Neuronal stem cell (in vitro differentiated cells): ENCODE results near the gene CCNT2.
A peak's percentile ranks its signal among the peaks of the same experiment; 100 is the strongest.

Experiments
- DNase-seq: peaks from one replicate; pipeline ENCODE4 v3.0.0-alpha.2; 2013; ENCODE audit warnings: low spot score
- H2AFZ ChIP-seq: one replicate; pipeline ENCODE4 v1.6.1; 2013; ENCODE audit warnings: mild to moderate bottlenecking, low read length, inconsistent platforms
- H2AK5ac ChIP-seq: 2 replicates; pipeline ENCODE4 v1.6.1; 2013; ENCODE audit warnings: low read depth, mild to moderate bottlenecking, inconsistent platforms, low read length, moderate library complexity, mixed read lengths
- H2BK120ac ChIP-seq: 2 replicates; pipeline ENCODE4 v1.6.1; 2013; ENCODE audit warnings: low read depth, mild to moderate bottlenecking, inconsistent platforms, low read length, moderate library complexity, mixed read lengths
- H2BK12ac ChIP-seq: one replicate; pipeline ENCODE4 v1.6.1; 2013; ENCODE audit warnings: low read length, inconsistent platforms
- H2BK15ac ChIP-seq: 2 replicates; pipeline ENCODE4 v1.6.1; 2013; ENCODE audit warnings: mild to moderate bottlenecking, low read length, inconsistent platforms, mixed read lengths
- H2BK5ac ChIP-seq: one replicate; pipeline ENCODE4 v1.6.1; 2013; ENCODE audit warnings: inconsistent platforms, mild to moderate bottlenecking, low read length, moderate library complexity
- H3K14ac ChIP-seq: one replicate; pipeline ENCODE4 v1.6.1; 2013; ENCODE audit warnings: low read length, inconsistent platforms
- H3K18ac ChIP-seq: 2 replicates; pipeline ENCODE4 v1.6.1; 2013; ENCODE audit warnings: low read length, inconsistent platforms
- H3K23ac ChIP-seq: 2 replicates; pipeline ENCODE4 v1.6.1; 2013; ENCODE audit warnings: low read depth, mild to moderate bottlenecking, mixed read lengths, low read length, inconsistent platforms; ENCODE audit not compliant: poor library complexity
- H3K27ac ChIP-seq: replicated peaks from 3 replicates; pipeline ENCODE4 v1.5.1; 2013; ENCODE audit warnings: low read length, inconsistent platforms
- H3K27me3 ChIP-seq, 3 experiments: 2 replicates each; pipeline ENCODE4 v1.6.1; 2013; ENCODE audit warnings: low read length in 3 of 3, mild to moderate bottlenecking in 2 of 3, inconsistent platforms in 1 of 3, low read depth in 1 of 3, mixed read lengths in 1 of 3, moderate library complexity in 1 of 3; ENCODE audit not compliant: control insufficient read depth in 3 of 3, insufficient read depth in 3 of 3
- H3K36me3 ChIP-seq, 2 donors: replicated peaks in 1 of 2; 2 replicates each; pipeline ENCODE4 v1.6.1; 2013; ENCODE audit warnings: low read length in 2 of 2; ENCODE audit not compliant: control insufficient read depth in 2 of 2, insufficient read depth in 2 of 2
- H3K4ac ChIP-seq: 2 replicates; pipeline ENCODE4 v1.6.1; 2013; ENCODE audit warnings: inconsistent platforms, mild to moderate bottlenecking, low read length, moderate library complexity
- H3K4me1 ChIP-seq, 2 donors: 1 replicate in 1 of 2; 2 replicates in 1 of 2; pipeline ENCODE4 v1.6.1; 2013; ENCODE audit warnings: low read length in 2 of 2, low read depth in 1 of 2; ENCODE audit not compliant: control insufficient read depth in 2 of 2, insufficient read depth in 1 of 2
- H3K4me2 ChIP-seq: one replicate; pipeline ENCODE4 v1.6.1; 2013; ENCODE audit warnings: mild to moderate bottlenecking, low read length, inconsistent platforms; ENCODE audit not compliant: insufficient read depth, poor library complexity, severe bottlenecking
- H3K4me3 ChIP-seq, 2 donors: 2 replicates each; pipeline ENCODE4 v1.5.1; 2013; ENCODE audit warnings: low read length in 2 of 2, mild to moderate bottlenecking in 2 of 2, inconsistent platforms in 1 of 2, moderate library complexity in 1 of 2
- H3K79me1 ChIP-seq: one replicate; pipeline ENCODE4 v1.6.1; 2013; ENCODE audit warnings: low read depth, mild to moderate bottlenecking, inconsistent platforms, low read length, moderate library complexity
- H3K9ac ChIP-seq: one replicate; pipeline ENCODE4 v1.6.1; 2013; ENCODE audit warnings: mild to moderate bottlenecking, low read depth, low read length, inconsistent platforms; ENCODE audit not compliant: poor library complexity
- H3K9me3 ChIP-seq, 2 donors: replicated peaks in 1 of 2; 2 replicates each; pipeline versions ENCODE3 to v1.6.1; 2013; ENCODE audit warnings: low read length in 2 of 2, mild to moderate bottlenecking in 2 of 2, inconsistent platforms in 1 of 2, low read depth in 1 of 2, mixed read lengths in 1 of 2, moderate library complexity in 1 of 2; ENCODE audit not compliant: control insufficient read depth in 2 of 2, insufficient read depth in 1 of 2
- H4K8ac ChIP-seq: one replicate; pipeline ENCODE4 v1.6.1; 2013; ENCODE audit warnings: low read depth, mild to moderate bottlenecking, inconsistent platforms, low read length, moderate library complexity
- H4K91ac ChIP-seq: one replicate; pipeline ENCODE4 v1.6.1; 2013; ENCODE audit warnings: low read length, low read depth, mild to moderate bottlenecking, inconsistent platforms; ENCODE audit not compliant: poor library complexity
- WGBS, 2 donors: extraction: QIAGEN DNeasy Blood & Tissue Kit; methylation state at CpG; one replicate each; pipeline ENCODE4 v1.1.7; 2013; ENCODE audit warnings: missing lambda C conversion rate in 2 of 2, mixed read lengths in 1 of 2; ENCODE audit not compliant: insufficient read length in 2 of 2, insufficient replicate concordance in 1 of 2; ENCODE audit errors: extremely low coverage in 2 of 2; 5-methylcytosine and 5-hydroxymethylcytosine counted together

CCNT2 gene

GRCh38 chr2:134919341-134920210 lies 954 bp downstream of the CCNT2 start:
- Histone ChIP-seq H3K4ac (no peak overlapping the region), H3K27me3 (no peaks in the 10 kb centered on the region), H2AK5ac (peak overlapping the region; percentile 95), H4K8ac (peak overlapping the region; percentile 93), H3K18ac (peak overlapping the region; percentile 100), H3K27ac (peak overlapping the region; percentile 98), H3K4me3 (peak overlapping the region; percentile 82 to 97), H3K9me3 (no peaks in the 10 kb centered on the region), H3K4me2 (peak overlapping the region; percentile 45), H3K36me3 (peaks cover 0 to 46% of the 10 kb centered on the region in 2 donors), H2BK120ac (no peak overlapping the region), H2BK15ac (peak overlapping the region; percentile 21), H2AFZ (peak overlapping the region; percentile 91), H2BK12ac (no peak overlapping the region), H3K9ac (peak overlapping the region; percentile 99), H3K4me1 (peaks cover 0 to 9% of the 10 kb centered on the region in 2 donors), H3K79me1 (peaks cover 5% of the 10 kb centered on the region), H2BK5ac (peak overlapping the region; percentile 100), H3K23ac (no peak overlapping the region), H4K91ac (peak overlapping the region; percentile 92), H3K14ac (no peak overlapping the region)
- WGBS, 2 donors, result no CpG with 5 or more reads among the region's 30 CpGs
- DNase-seq, result no peak

GRCh38 chr2:134924912-134925311 lies 6.3 kb downstream of the CCNT2 start:
- Histone ChIP-seq H3K4me3 (no peak overlapping the region), H3K9me3 (no peaks in the 10 kb centered on the region), H3K9ac (no peak overlapping the region), H2AFZ (no peak overlapping the region), H2BK5ac (no peak overlapping the region), H2BK120ac (no peak overlapping the region), H3K79me1 (peaks cover 4% of the 10 kb centered on the region), H3K23ac (no peak overlapping the region), H3K27me3 (no peaks in the 10 kb centered on the region), H3K27ac (no peak overlapping the region), H3K36me3 (peaks cover 0 to 84% of the 10 kb centered on the region in 2 donors), H2BK15ac (no peak overlapping the region), H3K14ac (no peak overlapping the region), H4K8ac (no peak overlapping the region), H4K91ac (no peak overlapping the region), H2AK5ac (no peak overlapping the region), H3K4me1 (peaks cover 0 to 9% of the 10 kb centered on the region in 2 donors), H3K4ac (no peak overlapping the region), H3K4me2 (no peak overlapping the region), H2BK12ac (no peak overlapping the region), H3K18ac (no peak overlapping the region)
- no CpG with 5 or more reads among the region's 1 CpG for WGBS, 2 donors
- no peak for DNase-seq

GRCh38 chr2:134926231-134926931 lies 7.8 kb downstream of the CCNT2 start:
- H3K23ac ChIP-seq, result no peak overlapping the region
- peaks cover 3% of the 10 kb centered on the region for H3K79me1 ChIP-seq
- H3K4me3 ChIP-seq, result no peak overlapping the region
- no peak overlapping the region for H2BK120ac ChIP-seq
- no peak overlapping the region for H2AFZ ChIP-seq
- no peak overlapping the region for H4K8ac ChIP-seq
- no peak for DNase-seq
- no peak overlapping the region for H3K9ac ChIP-seq
- no peak overlapping the region for H2BK5ac ChIP-seq
- H3K36me3 ChIP-seq, result peaks cover 0 to 81% of the 10 kb centered on the region in 2 donors
- no peak overlapping the region for H2BK12ac ChIP-seq
- no CpG with 5 or more reads among the region's 3 CpGs for WGBS, 2 donors
- H4K91ac ChIP-seq, result no peak overlapping the region
- H3K4me1 ChIP-seq, result no peaks in the 10 kb centered on the region
- no peaks in the 10 kb centered on the region for H3K9me3 ChIP-seq
- H3K4ac ChIP-seq, result no peak overlapping the region
- no peak overlapping the region for H3K18ac ChIP-seq
- H3K14ac ChIP-seq, result no peak overlapping the region
- no peaks in the 10 kb centered on the region for H3K27me3 ChIP-seq
- H3K27ac ChIP-seq, result no peak overlapping the region
- H2AK5ac ChIP-seq, result no peak overlapping the region
- no peak overlapping the region for H2BK15ac ChIP-seq
- H3K4me2 ChIP-seq, result no peak overlapping the region

- Histone ChIP-seq H3K27me3 (no peaks in the 10 kb centered on the region), H3K18ac (no peak overlapping the region), H3K9me3 (no peaks in the 10 kb centered on the region), H2BK15ac (no peak overlapping the region), H2BK120ac (no peak overlapping the region), H3K36me3 (peaks cover 0 to 81% of the 10 kb centered on the region in 2 donors), H2AFZ (no peak overlapping the region), H3K4me3 (no peak overlapping the region), H3K27ac (no peak overlapping the region), H4K8ac (no peak overlapping the region), H3K4me1 (no peaks in the 10 kb centered on the region), H3K4me2 (no peak overlapping the region), H2BK12ac (no peak overlapping the region), H3K79me1 (peaks cover 2% of the 10 kb centered on the region), H3K9ac (no peak overlapping the region), H2AK5ac (no peak overlapping the region), H3K4ac (no peak overlapping the region), H3K14ac (no peak overlapping the region), H3K23ac (no peak overlapping the region), H4K91ac (no peak overlapping the region), H2BK5ac (no peak overlapping the region)
- no CpG with 5 or more reads among the region's 3 CpGs for WGBS, 2 donors
- no peak for DNase-seq
These were observed 8.6 kb downstream of the CCNT2 start for GRCh38 chr2:134927195-134927594.
